HepG2 (cell line): Measurements from ENCODE around the gene AHCY. TPM values are rescaled to one million over a fixed set of nuclear protein-coding genes. Genes with fewer than 3 reads are reported as not detected.

ENCODE experiments used
- CEBPZ ChIP-seq: IDR thresholded peaks from 2 replicates; pipeline ENCODE4 v1.6.1; 2012; ENCODE audit warnings: low read length, improper control_type of control experiment
- E2F2 ChIP-seq: sonication (generic); formaldehyde crosslinking; IDR thresholded peaks from 2 replicates; pipeline ENCODE4 v1.4.0; 2020; ENCODE audit warnings: missing genetic modification reagents, borderline replicate concordance
- KLF13 ChIP-seq: sonication (generic); formaldehyde crosslinking; IDR thresholded peaks from 2 replicates; pipeline ENCODE4 v1.4.0; 2020; ENCODE audit warnings: mild to moderate bottlenecking, missing genetic modification reagents
- KLF6 ChIP-seq: IDR thresholded peaks from 2 replicates; pipeline ENCODE4 v1.8.0; 2016; ENCODE audit warnings: missing biosample characterization, missing genetic modification reagents
- MZF1 ChIP-seq: sonication (generic); formaldehyde crosslinking; IDR thresholded peaks from 2 replicates; pipeline ENCODE4 v1.8.1; 2023; ENCODE audit warnings: mild to moderate bottlenecking, missing genetic modification reagents, borderline replicate concordance
- POLR2AphosphoS2 ChIP-seq: IDR thresholded peaks from 2 replicates; pipeline ENCODE4 v1.6.1; 2011; ENCODE audit warnings: low read depth, low read length, improper control_type of control experiment
- RFX3 ChIP-seq: IDR thresholded peaks from 2 replicates; pipeline ENCODE4 v1.6.1; 2016; ENCODE audit warnings: missing biosample characterization, missing genetic modification reagents
- SALL1 ChIP-seq: sonication (generic); formaldehyde crosslinking; IDR thresholded peaks from 2 replicates; pipeline ENCODE4 v1.8.0; 2022; ENCODE audit warnings: mild to moderate bottlenecking, missing genetic modification reagents
- SCMH1 ChIP-seq: sonication (generic); formaldehyde crosslinking; IDR thresholded peaks from 2 replicates; pipeline ENCODE4 v1.9.0; 2021; ENCODE audit warnings: missing genetic modification reagents, mild to moderate bottlenecking, borderline replicate concordance
- SRSF1 ChIP-seq: fragments of 200-400 bp; formaldehyde crosslinking; optimal IDR thresholded peaks from 2 replicates; pipeline ENCODE3; 2017; ENCODE audit warnings: mild to moderate bottlenecking, low read depth, low read length, moderate library complexity
- SRSF4 ChIP-seq: fragments of 200-400 bp; formaldehyde crosslinking; IDR thresholded peaks from one replicate; pipeline ENCODE4 v1.6.1; 2018; ENCODE audit warnings: mild to moderate bottlenecking, low read depth, low read length, moderate library complexity; ENCODE audit not compliant: poor library complexity, severe bottlenecking
- TCF12 ChIP-seq, 2 experiments: fragments of 450-650 bp in 1 of 2; sonication (generic) in 1 of 2; formaldehyde crosslinking in 1 of 2; IDR thresholded peaks; 2 replicates each; pipeline versions ENCODE4 v1.6.1 to v1.8.0; 2017 to 2022; ENCODE audit warnings: antibody characterized with exemption in 1 of 2, mild to moderate bottlenecking in 1 of 2, missing genetic modification reagents in 1 of 2, moderate library complexity in 1 of 2
- TP53 ChIP-seq: sonication (generic); formaldehyde crosslinking; conservative IDR thresholded peaks from 2 replicates; pipeline ENCODE4 v1.4.0; 2020; ENCODE audit warnings: missing genetic modification reagents
- TRIM24 ChIP-seq: sonication (generic); formaldehyde crosslinking; IDR thresholded peaks from 2 replicates; pipeline ENCODE4 v1.8.0; 2022; ENCODE audit warnings: mild to moderate bottlenecking, missing genetic modification reagents
- ZBTB42 ChIP-seq: sonication (generic); formaldehyde crosslinking; IDR thresholded peaks from 2 replicates; pipeline ENCODE4 v1.5.0; 2020; ENCODE audit warnings: mild to moderate bottlenecking, missing genetic modification reagents
- ZFP36L2 ChIP-seq: sonication (generic); formaldehyde crosslinking; IDR thresholded peaks from 2 replicates; pipeline ENCODE4 v1.4.0; 2020; ENCODE audit warnings: missing genetic modification reagents
- ZNF326 ChIP-seq: sonication (generic); formaldehyde crosslinking; IDR thresholded peaks from 2 replicates; pipeline ENCODE4 v1.4.0; 2020; ENCODE audit warnings: missing genetic modification reagents, borderline replicate concordance
- ZNF562 ChIP-seq: sonication (generic); formaldehyde crosslinking; IDR thresholded peaks from 2 replicates; pipeline ENCODE4 v1.8.0; 2022; ENCODE audit warnings: missing genetic modification reagents, borderline replicate concordance
- ZNF615 ChIP-seq: sonication (generic); formaldehyde crosslinking; IDR thresholded peaks from 2 replicates; pipeline ENCODE4 v1.5.0; 2020; ENCODE audit warnings: mild to moderate bottlenecking, missing genetic modification reagents, borderline replicate concordance
- ZNF776 ChIP-seq: sonication (generic); formaldehyde crosslinking; IDR thresholded peaks from 2 replicates; pipeline ENCODE4 v1.4.0; 2020; ENCODE audit warnings: mild to moderate bottlenecking, missing genetic modification reagents
- polyA plus RNA-seq, 8 experiments: library from polyadenylated mRNA; depleted of rRNA in 3 of 8; stranded (reverse) in 7 of 8; unstranded in 1 of 8; fragments of >200 nt; fragmentation: Illumina TruSeq in 4 of 8; extraction: Trizol in 4 of 8; gene quantifications; 2 replicates each; pipeline versions ENCODE4 v1.2.1 to v1.2.3, GENCODE V29; 2011 to 2016; ENCODE audit warnings: low read depth in 4 of 8, missing spikeins in 1 of 8, mixed read lengths in 1 of 8; ENCODE audit not compliant: insufficient read depth in 1 of 8
- total RNA-seq, 5 experiments: library from RNA; depleted of rRNA; stranded (reverse); fragments of >200 nt; fragmentation: Illumina TruSeq; extraction: Trizol; gene quantifications; 2 replicates each; pipeline ENCODE4 v1.2.3, GENCODE V29; 2016; ENCODE audit warnings: low read depth in 1 of 5
- TF ChIP-seq, protein P1 (sequence below): sonication (generic); formaldehyde crosslinking; IDR thresholded peaks from 2 replicates; pipeline ENCODE4 v1.4.0; 2020; ENCODE audit warnings: missing genetic modification reagents
- TF ChIP-seq, protein P2 (sequence below): sonication (generic); formaldehyde crosslinking; IDR thresholded peaks from 2 replicates; pipeline ENCODE4 v1.4.0; 2020; ENCODE audit warnings: missing genetic modification reagents, borderline replicate concordance
- TF ChIP-seq, protein P3 (sequence below): IDR thresholded peaks from 2 replicates; pipeline ENCODE4 v1.6.1; 2016; ENCODE audit warnings: missing genetic modification reagents, missing compliant biosample characterization

AHCY gene
- total and polyA plus RNA-seq, 2 of the 13 experiments (the other 11 are each of a cell fraction or from before 2014, with no cell fraction given) = 407 to 419 TPM

- TF ChIP-seq CEBPZ (no peak), E2F2 (CRISPR knock-in tag) (no peak), ZNF326 (CRISPR knock-in tag) (no peak), SALL1 (CRISPR knock-in tag) (peak; percentile 23), POLR2AphosphoS2 (no peak), KLF6 (CRISPR knock-in tag) (no peak), MZF1 (CRISPR knock-in tag) (no peak), TCF12 (IDR thresholded peaks at IDR 0.05) (no peak), TCF12 (CRISPR knock-in tag; IDR thresholded peaks at IDR 0.05) (0 out of 2 replicates have a peak, but pooled peaks have one; percentile 1), RFX3 (no peak), TRIM24 (no peak), ZBTB42 (CRISPR knock-in tag) (no peak), SCMH1 (no peak), KLF13 (peak; percentile 61; the same call in 1 of the 2 replicates), ZFP36L2 (CRISPR knock-in tag) (no peak), SRSF1 (no peak), ZNF615 (CRISPR knock-in tag) (no peak), TP53 (CRISPR knock-in tag) (no peak), SRSF4 (no peak), ZNF562 (no peak), ZNF776 (no peak)
- TF ChIP-seq, protein P1, sequence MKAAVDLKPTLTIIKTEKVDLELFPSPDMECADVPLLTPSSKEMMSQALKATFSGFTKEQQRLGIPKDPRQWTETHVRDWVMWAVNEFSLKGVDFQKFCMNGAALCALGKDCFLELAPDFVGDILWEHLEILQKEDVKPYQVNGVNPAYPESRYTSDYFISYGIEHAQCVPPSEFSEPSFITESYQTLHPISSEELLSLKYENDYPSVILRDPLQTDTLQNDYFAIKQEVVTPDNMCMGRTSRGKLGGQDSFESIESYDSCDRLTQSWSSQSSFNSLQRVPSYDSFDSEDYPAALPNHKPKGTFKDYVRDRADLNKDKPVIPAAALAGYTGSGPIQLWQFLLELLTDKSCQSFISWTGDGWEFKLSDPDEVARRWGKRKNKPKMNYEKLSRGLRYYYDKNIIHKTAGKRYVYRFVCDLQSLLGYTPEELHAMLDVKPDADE = no peak
- TF ChIP-seq, protein P2, sequence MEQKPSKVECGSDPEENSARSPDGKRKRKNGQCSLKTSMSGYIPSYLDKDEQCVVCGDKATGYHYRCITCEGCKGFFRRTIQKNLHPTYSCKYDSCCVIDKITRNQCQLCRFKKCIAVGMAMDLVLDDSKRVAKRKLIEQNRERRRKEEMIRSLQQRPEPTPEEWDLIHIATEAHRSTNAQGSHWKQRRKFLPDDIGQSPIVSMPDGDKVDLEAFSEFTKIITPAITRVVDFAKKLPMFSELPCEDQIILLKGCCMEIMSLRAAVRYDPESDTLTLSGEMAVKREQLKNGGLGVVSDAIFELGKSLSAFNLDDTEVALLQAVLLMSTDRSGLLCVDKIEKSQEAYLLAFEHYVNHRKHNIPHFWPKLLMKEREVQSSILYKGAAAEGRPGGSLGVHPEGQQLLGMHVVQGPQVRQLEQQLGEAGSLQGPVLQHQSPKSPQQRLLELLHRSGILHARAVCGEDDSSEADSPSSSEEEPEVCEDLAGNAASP (CRISPR knock-in tag) = no peak
- TF ChIP-seq, protein P3, sequence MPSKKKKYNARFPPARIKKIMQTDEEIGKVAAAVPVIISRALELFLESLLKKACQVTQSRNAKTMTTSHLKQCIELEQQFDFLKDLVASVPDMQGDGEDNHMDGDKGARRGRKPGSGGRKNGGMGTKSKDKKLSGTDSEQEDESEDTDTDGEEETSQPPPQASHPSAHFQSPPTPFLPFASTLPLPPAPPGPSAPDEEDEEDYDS (CRISPR knock-in tag) = peak; percentile 58
Observed at GRCh38 chr20:34334654-34335407, 31.7 kb upstream of the AHCY start (continued).
